IMR-90 (cell line): Measurements from ENCODE around the gene SUSD6. TPM values are rescaled to one million over a fixed set of nuclear protein-coding genes. Genes with fewer than 3 reads are reported as not detected.

Experiments
- ATAC-seq: fragments of 200-7000 bp; cut with Tn5 transposase; 2 replicates; pipeline ENCODE4 v1.9.1; 2020; ENCODE audit warnings: low read depth, mild to moderate bottlenecking, moderate library complexity
- BruUV-seq: library from RNA; stranded (reverse); fragments of 400-500 nt; replicated peaks from 2 replicates; lab custom pipeline; 2021; lab: Mats Ljungman, UMichigan
- CTCF ChIA-PET: fragments of 300-600 bp; formaldehyde crosslinking; extraction: SDS; loops from one replicate; lab custom pipeline; 2021; ENCODE audit warnings: antibody characterized with exemption; lab: Yijun Ruan, JAX
- POLR2A ChIA-PET: fragments of 300-600 bp; sonication (Branson Sonifier 250); formaldehyde crosslinking; loops from one replicate; lab custom pipeline; 2022; ENCODE audit warnings: antibody characterized with exemption; ENCODE audit not compliant: unreplicated experiment; lab: Charles Lee
- DNase-seq: peaks from one replicate; pipeline ENCODE4 v3.0.0; 2013
- H2AFZ ChIP-seq: replicated peaks from 2 replicates; pipeline ENCODE3; 2013; ENCODE audit warnings: low read length, mild to moderate bottlenecking; ENCODE audit not compliant: poor library complexity
- H2AK5ac ChIP-seq: 2 replicates; pipeline ENCODE4 v1.6.1; 2013; ENCODE audit warnings: low read depth, low read length, inconsistent platforms
- H2AK9ac ChIP-seq: replicated peaks from 2 replicates; pipeline ENCODE3; 2013; ENCODE audit warnings: mild to moderate bottlenecking, low read depth, low read length, moderate library complexity; ENCODE audit not compliant: poor library complexity
- H2BK120ac ChIP-seq: 2 replicates; pipeline ENCODE4 v1.6.1; 2013; ENCODE audit warnings: low read depth, low read length, inconsistent platforms
- H2BK15ac ChIP-seq: 3 replicates; pipeline ENCODE4 v1.6.1; 2013; ENCODE audit warnings: low read depth, low read length, inconsistent platforms
- H2BK20ac ChIP-seq: 2 replicates; pipeline ENCODE4 v1.6.1; 2013; ENCODE audit warnings: low read depth, mild to moderate bottlenecking, inconsistent platforms, low read length, moderate library complexity
- H2BK5ac ChIP-seq: 2 replicates; pipeline ENCODE4 v1.6.1; 2013; ENCODE audit warnings: mild to moderate bottlenecking, low read depth, low read length, inconsistent platforms; ENCODE audit not compliant: poor library complexity, severe bottlenecking
- H3K14ac ChIP-seq: replicated peaks from 2 replicates; pipeline ENCODE4 v1.6.1; 2013; ENCODE audit warnings: low read depth, low read length, inconsistent platforms
- H3K18ac ChIP-seq: 2 replicates; pipeline ENCODE4 v1.6.1; 2013; ENCODE audit warnings: low read depth, low read length, control low read depth
- H3K23ac ChIP-seq: 2 replicates; pipeline ENCODE4 v1.6.1; 2013; ENCODE audit warnings: low read depth, low read length, inconsistent platforms
- H3K27ac ChIP-seq: 2 replicates; pipeline ENCODE4 v1.5.1; 2013; ENCODE audit warnings: mild to moderate bottlenecking, control low read depth, low read length; ENCODE audit not compliant: insufficient read depth
- H3K27me3 ChIP-seq: 2 replicates; pipeline ENCODE4 v1.6.1; 2013; ENCODE audit warnings: low read length; ENCODE audit not compliant: control insufficient read depth, insufficient read depth
- H3K36me3 ChIP-seq: 2 replicates; pipeline ENCODE4 v1.6.1; 2013; ENCODE audit warnings: low read length, mixed read lengths; ENCODE audit not compliant: control insufficient read depth, insufficient read depth
- H3K4ac ChIP-seq: 2 replicates; pipeline ENCODE4 v1.6.1; 2013; ENCODE audit warnings: low read depth, low read length, inconsistent platforms
- H3K4me1 ChIP-seq: 2 replicates; pipeline ENCODE4 v1.6.1; 2013; ENCODE audit warnings: low read length, mixed read lengths; ENCODE audit not compliant: control insufficient read depth, insufficient read depth
- H3K4me2 ChIP-seq: 2 replicates; pipeline ENCODE4 v1.6.1; 2013; ENCODE audit warnings: low read depth, mild to moderate bottlenecking, control low read depth, low read length, moderate library complexity
- H3K4me3 ChIP-seq: 2 replicates; pipeline ENCODE4 v1.5.1; 2013; ENCODE audit warnings: low read depth, mild to moderate bottlenecking, control low read depth, low read length, moderate library complexity; ENCODE audit not compliant: insufficient read depth
- H3K56ac ChIP-seq: 2 replicates; pipeline ENCODE4 v1.6.1; 2013; ENCODE audit warnings: low read length, inconsistent platforms; ENCODE audit not compliant: insufficient read depth; ENCODE audit errors: extremely low read depth
- H3K79me1 ChIP-seq, 2 experiments: 2 replicates each; pipeline ENCODE4 v1.6.1; 2013; ENCODE audit warnings: low read length in 2 of 2, inconsistent platforms in 1 of 2, low read depth in 1 of 2
- H3K9ac ChIP-seq: 2 replicates; pipeline ENCODE4 v1.6.1; 2013; ENCODE audit warnings: low read depth, low read length, control low read depth
- H3K9me1 ChIP-seq: 2 replicates; pipeline ENCODE4 v1.6.1; 2013; ENCODE audit warnings: low read length, inconsistent platforms; ENCODE audit not compliant: insufficient read depth
- H3K9me3 ChIP-seq: 2 replicates; pipeline ENCODE4 v1.6.1; 2013; ENCODE audit warnings: low read length; ENCODE audit not compliant: control insufficient read depth, insufficient read depth
- H4K20me1 ChIP-seq: 2 replicates; pipeline ENCODE4 v1.6.1; 2013; ENCODE audit warnings: low read length, inconsistent platforms; ENCODE audit not compliant: insufficient read depth
- H4K5ac ChIP-seq: 2 replicates; pipeline ENCODE4 v1.6.1; 2013; ENCODE audit warnings: mild to moderate bottlenecking, low read depth, low read length, control low read depth
- H4K8ac ChIP-seq, 2 experiments: 2 replicates each; pipeline ENCODE4 v1.6.1; 2013; ENCODE audit warnings: low read depth in 2 of 2, low read length in 2 of 2, control low read depth in 1 of 2, inconsistent platforms in 1 of 2
- H4K91ac ChIP-seq: 2 replicates; pipeline ENCODE4 v1.6.1; 2013; ENCODE audit warnings: low read depth, low read length, inconsistent platforms; ENCODE audit not compliant: insufficient read depth
- BHLHE40 ChIP-seq: fragments of 150-350 bp; IDR thresholded peaks from 2 replicates; pipeline ENCODE4 v1.6.1; 2016; ENCODE audit warnings: mild to moderate bottlenecking, low read depth, low read length
- CEBPB ChIP-seq: IDR thresholded peaks from 2 replicates; pipeline ENCODE4 v1.6.1; 2012; ENCODE audit warnings: low read depth, low read length, improper control_type of control experiment
- CHD1 ChIP-seq: IDR thresholded peaks from 2 replicates; pipeline ENCODE4 v1.6.1; 2012; ENCODE audit warnings: low read depth, low read length, improper control_type of control experiment
- CTCF ChIP-seq: conservative IDR thresholded peaks from 2 replicates; pipeline ENCODE4 v1.5.1; 2012; ENCODE audit warnings: mild to moderate bottlenecking, low read depth, low read length, improper control_type of control experiment
- ELK1 ChIP-seq: fragments of 150-350 bp; IDR thresholded peaks from 2 replicates; pipeline ENCODE4 v1.6.1; 2016; ENCODE audit warnings: low read depth, mild to moderate bottlenecking, low read length, moderate library complexity, borderline replicate concordance
- FOS ChIP-seq: fragments of 150-350 bp; IDR thresholded peaks from 2 replicates; pipeline ENCODE4 v1.6.1; 2016; ENCODE audit warnings: low read depth, low read length
- MAFK ChIP-seq: IDR thresholded peaks from 2 replicates; pipeline ENCODE4 v1.6.1; 2012; ENCODE audit warnings: low read depth, low read length, improper control_type of control experiment
- MAZ ChIP-seq: IDR thresholded peaks from 2 replicates; pipeline ENCODE4 v1.6.1; 2012; ENCODE audit warnings: low read depth, mild to moderate bottlenecking, low read length, improper control_type of control experiment, moderate library complexity, borderline replicate concordance
- MXI1 ChIP-seq: IDR thresholded peaks from 2 replicates; pipeline ENCODE4 v1.6.1; 2012; ENCODE audit warnings: low read depth, mild to moderate bottlenecking, low read length, moderate library complexity, borderline replicate concordance
- NFE2L2 ChIP-seq: fragments of 150-350 bp; IDR thresholded peaks from 2 replicates; pipeline ENCODE4 v1.6.1; 2016; ENCODE audit warnings: low read depth, mild to moderate bottlenecking, low read length
- POLR2A ChIP-seq: IDR thresholded peaks from 2 replicates; pipeline ENCODE4 v1.6.1; 2012; ENCODE audit warnings: mild to moderate bottlenecking, low read depth, low read length
- RAD21 ChIP-seq: IDR thresholded peaks from 2 replicates; pipeline ENCODE4 v1.6.1; 2012; ENCODE audit warnings: low read length, improper control_type of control experiment
- RCOR1 ChIP-seq: IDR thresholded peaks from 2 replicates; pipeline ENCODE4 v1.6.1; 2012; ENCODE audit warnings: mild to moderate bottlenecking, low read length, improper control_type of control experiment; ENCODE audit not compliant: insufficient replicate concordance
- RFX5 ChIP-seq: IDR thresholded peaks from 2 replicates; pipeline ENCODE4 v1.8.0; 2012; ENCODE audit warnings: low read depth, mild to moderate bottlenecking, low read length, moderate library complexity
- SMC3 ChIP-seq: fragments of 150-350 bp; IDR thresholded peaks from 2 replicates; pipeline ENCODE4 v1.6.1; 2016; ENCODE audit warnings: low read depth, mild to moderate bottlenecking, antibody characterized with exemption, low read length, moderate library complexity
- USF2 ChIP-seq: fragments of 150-350 bp; IDR thresholded peaks from 2 replicates; pipeline ENCODE4 v1.6.1; 2017; ENCODE audit warnings: mild to moderate bottlenecking, antibody characterized with exemption, low read length, low read depth
- WGBS, 2 experiments: methylation state at CpG; one replicate each; pipeline versions ENCODE4 v1.1.5 to v1.1.7; 2013; ENCODE audit warnings: missing lambda C conversion rate in 2 of 2; ENCODE audit not compliant: insufficient read length in 1 of 2; ENCODE audit errors: extremely low coverage in 2 of 2; 5-methylcytosine and 5-hydroxymethylcytosine counted together
- dilution Hi-C: fragments of 300-500 bp; cut with HindIII; formaldehyde crosslinking; loops from one replicate; pipeline ENCODE4 v1.14.3; 2018; ENCODE audit warnings: low sequenced_read_pairs; ENCODE audit not compliant: unreplicated experiment
- in situ Hi-C: fragments of 300-500 bp; cut with MboI; formaldehyde crosslinking; loops from 3 replicates; pipeline ENCODE4 v1.14.3; 2019; ENCODE audit warnings: low sequenced_read_pairs, inconsistent platforms, mixed read lengths
- intact Hi-C: fragments of 100-400 bp; cut with micrococcal nuclease; formaldehyde crosslinking; loops from 2 replicates; pipeline ENCODE4 v1.10.0; 2022
- polyA plus RNA-seq, 3 experiments: library from polyadenylated mRNA; depleted of rRNA; stranded (reverse); fragments of >200 nt; gene quantifications; 2 replicates each; pipeline ENCODE4 v1.2.3, GENCODE V29; 2012; ENCODE audit warnings: low replicate concordance in 1 of 3
- total RNA-seq: library from RNA; depleted of rRNA; stranded (reverse); fragments of >200 nt; gene quantifications from 2 replicates; pipeline ENCODE4 v1.2.3, GENCODE V29; 2012

Gene SUSD6
- total and polyA plus RNA-seq, 2 of the 4 experiments (the other 2 are of a cell fraction): 2.3 to 10.1 TPM

- Histone ChIP-seq H2BK15ac (no peak overlapping the region), H3K9me3 (no peaks in the 10 kb centered on the region), H3K4me3 (no peak overlapping the region), H4K91ac (no peak overlapping the region), H2BK5ac (no peak overlapping the region), H3K9ac (no peak overlapping the region), H4K8ac (no peak overlapping the region), H4K5ac (no peak overlapping the region), H3K27me3 (no peaks in the 10 kb centered on the region), H3K79me1 (peaks cover 48 to 80% of the 10 kb centered on the region in 2 experiments), H3K36me3 (no peaks in the 10 kb centered on the region), H2BK120ac (no peak overlapping the region), H3K4ac (no peak overlapping the region), H3K4me2 (no peak overlapping the region), H2AK9ac (no peak overlapping the region), H2AK5ac (no peak overlapping the region), H3K9me1 (peaks cover 22% of the 10 kb centered on the region; the same call in 1 of the 2 replicates), H2AFZ (no peak overlapping the region), H4K20me1 (peaks cover 37% of the 10 kb centered on the region), H3K14ac (no peak overlapping the region), H3K4me1 (peaks cover 2% of the 10 kb centered on the region; the same call in 1 of the 2 replicates), H3K56ac (no peak overlapping the region), H2BK20ac (no peak overlapping the region), H3K27ac (no peak overlapping the region), H3K23ac (no peak overlapping the region), H3K18ac (no peak overlapping the region)
- BruUV-seq: no TSS peak
- TF ChIP-seq MXI1: no peak
- no peak for TF ChIP-seq CHD1
- TF ChIP-seq BHLHE40: no peak
- TF ChIP-seq USF2: no peak
- TF ChIP-seq RCOR1: no peak
- TF ChIP-seq RAD21: no peak
- no peak for TF ChIP-seq CTCF
- TF ChIP-seq POLR2A: no peak
- no peak for TF ChIP-seq SMC3
- TF ChIP-seq MAZ: no peak
- no peak for TF ChIP-seq ELK1
- TF ChIP-seq NFE2L2: no peak
- no peak for TF ChIP-seq CEBPB
- TF ChIP-seq MAFK: no peak
- TF ChIP-seq FOS: no peak
- no peak for TF ChIP-seq RFX5
- intact Hi-C loops: no loop called here
- in situ Hi-C loops: no loop called here
- dilution Hi-C loops: no loop called here
- no peak for DNase-seq
- ChIA-PET POLR2A (no interaction called here), CTCF (no interaction called here)
- WGBS, 2 experiments: no CpG with 5 or more reads among the region's 1 CpG
- ATAC-seq: no peak
Observed at GRCh38 chr14:69675245-69675583, 63.8 kb downstream of the SUSD6 start.
